Dedifferentiated amniotic fluid mesenchymal stem cell (primary cell): ENCODE results near the gene ADI1.
"Not testable (repeated sequence)": the region's sequence is repeated elsewhere in the genome, so short reads cannot be mapped to it uniquely, and the experiment has no call there.

Experiments
- DNase-seq: peaks from one replicate; pipeline ENCODE4 v3.0.0-alpha.2; 2016; ENCODE audit errors: extremely low spot score

The ADI1 gene

DNA sequence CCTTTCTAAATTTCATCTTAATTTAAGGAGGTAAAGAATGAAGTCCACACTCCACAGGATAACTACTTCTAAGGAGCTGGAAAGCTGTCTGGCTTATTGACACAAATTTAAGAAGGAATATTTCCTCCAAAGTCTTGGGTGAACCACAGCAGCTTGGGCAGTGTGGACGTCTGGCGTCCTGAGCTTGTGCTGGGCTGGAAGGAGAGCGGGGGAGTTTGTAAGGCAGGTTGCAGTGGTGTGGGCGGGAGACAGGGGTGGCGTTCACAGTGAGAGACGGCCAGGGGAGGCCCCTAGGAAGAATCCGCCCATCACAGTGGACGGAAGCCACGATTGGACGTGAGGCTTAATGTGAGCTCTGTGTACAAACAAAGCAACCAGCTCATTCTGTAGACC, 25.7 kb downstream of the ADI1 start:
- no peak for DNase-seq

DNA sequence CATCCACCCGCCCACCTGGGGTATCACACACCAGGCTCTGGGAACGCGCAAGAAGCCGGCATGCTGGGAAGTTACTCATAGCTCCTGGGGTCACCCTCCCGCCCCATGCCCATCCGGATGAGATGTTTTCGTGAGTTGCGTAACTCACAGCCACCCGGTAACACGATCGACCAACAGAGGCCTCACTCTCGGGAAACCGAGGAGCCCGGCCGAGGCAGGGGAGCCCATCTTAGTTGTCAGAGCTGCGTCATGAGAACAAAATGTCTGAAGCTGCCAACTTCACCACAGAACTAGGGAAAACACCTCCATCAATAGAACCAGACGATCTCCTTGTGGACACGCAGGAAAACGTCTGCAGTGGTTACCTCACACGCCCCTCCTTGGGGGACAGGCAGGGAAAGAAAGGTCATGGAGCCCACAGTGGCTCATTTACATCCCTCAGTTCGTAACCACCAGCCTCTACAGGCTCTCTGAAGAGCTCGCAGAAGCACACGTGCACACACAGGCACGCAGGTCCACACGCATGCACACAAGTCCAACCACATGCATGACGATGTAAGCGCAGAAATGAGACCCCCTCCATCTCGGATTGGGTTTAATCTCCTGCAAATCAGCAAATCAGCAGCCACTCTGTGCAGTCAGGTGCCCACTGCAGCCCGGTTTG, 26.2 kb downstream of the ADI1 start:
- DNase-seq: peak; percentile 60

DNA sequence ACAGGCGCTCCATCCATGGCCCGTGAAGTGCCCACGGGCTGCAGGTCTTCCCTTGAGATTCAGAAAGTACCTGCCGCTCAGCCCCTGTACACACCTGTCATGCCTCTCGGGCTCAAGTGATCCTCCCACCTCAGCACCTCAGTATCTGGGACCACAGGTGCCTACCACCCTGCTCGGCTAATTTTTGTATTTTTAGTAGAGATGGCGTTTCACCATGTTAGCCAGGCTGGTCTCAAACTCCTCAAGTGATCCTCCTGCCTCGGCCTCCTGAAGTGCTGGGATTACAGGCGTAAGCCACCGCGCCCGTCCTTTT, 26.9 kb downstream of the ADI1 start:
- not testable (repeated sequence) for DNase-seq

DNA sequence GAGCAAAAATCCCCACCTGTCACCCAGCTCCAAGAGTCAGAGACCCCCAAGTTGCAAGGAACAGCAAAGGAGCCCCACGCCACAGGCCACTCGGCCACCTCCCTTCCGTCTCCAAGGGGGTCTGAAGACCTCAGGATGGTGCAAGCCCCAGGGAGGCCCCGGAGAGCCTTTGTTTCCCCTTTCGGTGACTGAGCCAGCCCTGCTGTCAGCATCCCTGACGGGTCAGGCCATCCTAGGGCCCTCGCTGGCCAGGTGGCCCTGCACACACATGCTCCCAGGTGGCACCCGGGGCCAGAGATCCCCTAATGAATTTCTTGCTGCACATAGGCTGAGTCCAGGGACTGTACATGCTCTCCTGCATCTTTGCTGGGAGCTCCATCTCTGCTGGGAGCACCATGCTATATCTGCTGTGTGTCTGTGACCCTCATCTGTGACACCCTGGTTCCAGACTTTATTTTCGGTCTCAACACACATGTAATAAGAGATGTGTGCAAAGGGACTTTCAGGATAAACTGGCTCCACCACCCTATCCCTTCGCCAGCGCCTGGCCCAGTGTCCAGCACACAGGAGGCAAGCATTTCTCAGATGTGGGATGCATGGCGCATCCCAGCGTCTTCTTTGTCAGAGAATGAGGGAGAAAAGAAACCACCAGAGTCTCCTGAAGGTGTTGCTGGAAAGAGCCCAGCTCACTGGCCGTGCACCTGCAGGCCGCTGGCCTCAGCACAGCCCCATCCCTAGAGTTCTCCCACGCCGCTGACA, 27.4 kb downstream of the ADI1 start:
- DNase-seq: no peak

DNA sequence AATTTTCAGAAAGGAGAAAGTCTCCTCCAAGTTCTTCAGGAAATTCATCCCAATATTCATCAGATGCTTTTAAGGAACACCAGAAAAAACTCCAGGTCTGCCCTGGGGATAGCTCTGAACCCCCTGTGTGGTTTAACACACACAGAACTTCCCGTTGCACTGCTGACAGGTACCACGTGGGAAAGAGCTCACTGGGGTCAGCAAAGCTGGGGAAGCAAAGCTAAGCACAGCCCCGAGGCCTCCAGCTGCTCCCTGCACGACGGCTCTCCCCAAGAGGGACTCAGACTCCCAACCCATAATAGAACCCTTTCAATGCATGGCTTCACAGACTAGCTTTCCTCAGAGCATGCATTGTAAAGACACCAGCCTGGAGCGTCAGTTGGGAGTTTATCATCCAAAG, 28.0 kb downstream of the ADI1 start:
- DNase-seq: no peak

DNA sequence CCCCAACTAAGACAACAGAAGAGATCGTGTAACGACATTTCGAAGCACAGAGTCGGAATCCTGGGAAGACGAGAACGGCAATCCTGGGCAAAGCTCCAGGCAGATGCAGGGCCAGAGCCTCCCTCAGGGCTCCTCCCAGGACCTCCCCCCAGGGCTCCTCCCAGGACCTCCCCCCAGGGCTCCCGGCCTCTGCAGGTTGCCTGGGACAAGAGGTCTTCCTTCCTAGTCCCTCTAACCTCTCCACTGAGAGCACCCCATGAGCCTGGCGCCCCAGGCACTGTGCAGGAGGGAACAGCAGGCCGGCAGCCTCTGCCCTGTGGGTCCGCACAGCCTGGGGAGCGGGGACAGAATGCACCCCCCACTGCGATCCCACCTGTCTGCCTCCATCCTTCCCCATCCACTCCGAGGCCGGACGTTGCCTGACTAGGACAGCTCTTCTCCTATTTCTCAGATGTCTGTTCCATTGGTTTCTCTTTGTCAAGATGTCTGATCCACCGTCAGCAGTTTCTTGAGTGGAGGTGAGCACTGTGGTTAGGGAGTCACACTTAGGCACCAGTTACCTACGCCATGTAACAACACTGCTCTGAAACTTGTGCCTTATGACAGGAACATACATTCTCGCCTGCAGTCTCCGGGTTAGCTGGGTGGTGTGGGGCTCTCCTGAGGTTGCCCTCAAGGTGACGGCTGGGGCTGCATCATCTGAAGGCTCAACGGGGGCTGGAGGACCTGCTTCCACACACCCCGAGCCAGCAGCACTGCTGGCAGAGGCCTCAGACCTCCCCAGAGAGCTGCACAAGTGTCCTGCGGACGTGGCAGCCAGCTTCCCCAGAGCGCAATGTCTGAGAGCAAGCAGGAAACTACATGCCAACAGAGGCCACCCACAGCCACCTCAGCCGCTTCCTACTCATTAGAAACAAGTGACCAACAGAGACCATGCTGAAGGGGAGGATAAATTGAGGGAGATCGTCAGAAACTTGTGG, 28.9 kb downstream of the ADI1 start:
- no peak for DNase-seq

DNA sequence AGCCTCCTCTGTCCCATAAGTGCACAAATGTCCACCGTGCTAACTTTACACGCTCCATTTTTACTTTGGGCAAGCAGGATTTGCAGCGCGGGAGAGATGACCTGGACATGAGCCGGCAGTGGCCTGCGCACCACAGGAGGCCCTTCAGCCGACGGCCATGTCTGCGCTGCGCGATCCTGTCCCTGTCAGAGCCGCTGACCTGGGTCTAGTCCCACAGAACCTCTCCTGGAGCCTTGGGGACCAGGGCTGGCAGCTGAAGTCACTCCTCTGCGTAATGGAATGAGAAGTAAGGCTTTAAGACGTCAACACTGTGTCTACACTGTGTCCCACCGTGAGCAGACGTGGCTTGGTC, 29.6 kb downstream of the ADI1 start:
- no peak for DNase-seq

DNA sequence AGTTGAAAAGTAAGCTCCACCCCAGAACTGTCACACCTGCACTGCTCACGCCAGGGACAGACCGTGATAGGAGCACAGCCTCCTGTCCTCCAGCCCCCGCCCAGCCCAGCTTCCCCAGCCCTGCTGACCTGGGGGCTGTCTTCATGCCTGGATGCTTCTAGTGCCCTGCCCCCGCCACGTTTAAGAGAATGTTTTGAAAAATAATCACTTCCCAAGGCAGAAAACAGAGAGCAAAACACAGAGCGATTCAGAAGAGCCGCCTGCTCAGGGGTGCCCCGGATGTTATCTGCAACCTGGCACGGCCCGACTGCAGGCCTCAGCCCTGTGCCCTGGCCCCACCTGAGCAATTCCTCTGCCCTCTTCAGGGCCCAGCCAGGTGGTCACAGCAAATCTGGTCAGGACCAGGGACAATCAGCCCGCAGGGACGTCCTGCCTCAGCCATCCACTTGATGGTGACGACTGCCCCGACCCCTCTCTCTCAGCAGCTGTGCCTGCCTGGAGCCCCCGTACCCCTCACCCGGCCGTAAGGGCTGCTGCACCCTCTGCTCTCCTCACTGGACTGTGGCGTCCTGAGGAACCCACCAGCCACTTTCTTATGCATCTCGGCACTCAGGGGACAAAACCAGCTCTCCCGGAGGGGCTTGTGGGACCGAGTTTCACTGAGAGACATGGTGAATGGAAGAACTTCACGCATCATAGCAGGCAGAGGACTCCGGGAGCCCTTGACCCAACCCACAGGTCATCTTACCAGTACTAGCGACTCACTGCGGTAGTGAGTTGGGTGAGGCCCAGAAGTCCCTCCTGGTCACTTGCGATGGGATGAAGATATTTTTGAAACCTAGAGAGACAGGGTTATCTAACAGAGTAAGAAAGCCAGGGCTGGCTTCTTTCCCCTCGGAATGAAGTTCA, 30.2 kb downstream of the ADI1 start:
- DNase-seq: no peak

DNA sequence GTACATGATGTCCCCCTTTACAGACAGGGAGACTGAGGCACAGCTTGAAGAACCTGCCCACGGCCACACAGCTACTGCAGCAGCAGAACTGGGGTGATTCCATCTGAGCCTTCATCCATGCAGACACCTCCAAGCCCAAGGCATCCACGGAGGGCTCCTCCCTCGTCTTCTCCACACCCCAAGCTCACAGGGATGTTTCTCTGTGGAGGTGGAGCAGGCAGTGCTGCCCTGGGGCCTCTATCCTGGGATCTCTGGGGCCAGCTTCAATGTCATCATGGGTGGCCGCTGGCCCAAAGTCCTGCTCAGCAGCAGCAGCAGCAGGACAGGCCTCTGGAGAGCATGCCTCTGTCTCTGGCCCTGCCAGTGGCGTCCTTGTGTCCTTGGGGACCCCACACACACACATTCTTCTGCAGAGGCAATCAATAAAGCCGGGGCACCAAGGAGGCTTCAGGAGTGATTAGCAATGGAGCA, 31.2 kb downstream of the ADI1 start:
- no peak for DNase-seq

DNA sequence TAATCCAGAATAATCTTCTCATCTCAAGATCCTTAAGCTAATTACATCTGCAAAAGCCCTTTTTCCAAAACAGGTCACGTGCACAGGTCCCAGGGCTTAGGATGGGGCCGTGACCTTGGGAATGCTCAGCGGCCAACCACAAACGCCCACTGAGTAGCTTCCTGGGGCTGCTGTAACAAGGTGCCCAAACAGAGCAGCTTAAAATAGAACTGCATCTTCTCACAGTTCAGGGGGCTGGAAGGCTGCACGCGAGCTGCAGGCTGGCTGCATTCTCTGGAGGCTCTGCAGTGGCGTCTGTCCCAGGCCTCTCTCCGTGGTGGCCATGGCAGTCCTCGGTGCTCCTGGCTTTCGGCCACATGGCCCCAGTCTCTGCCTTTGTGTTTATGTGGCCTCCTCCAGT, 31.9 kb downstream of the ADI1 start:
- DNase-seq: no peak

DNA sequence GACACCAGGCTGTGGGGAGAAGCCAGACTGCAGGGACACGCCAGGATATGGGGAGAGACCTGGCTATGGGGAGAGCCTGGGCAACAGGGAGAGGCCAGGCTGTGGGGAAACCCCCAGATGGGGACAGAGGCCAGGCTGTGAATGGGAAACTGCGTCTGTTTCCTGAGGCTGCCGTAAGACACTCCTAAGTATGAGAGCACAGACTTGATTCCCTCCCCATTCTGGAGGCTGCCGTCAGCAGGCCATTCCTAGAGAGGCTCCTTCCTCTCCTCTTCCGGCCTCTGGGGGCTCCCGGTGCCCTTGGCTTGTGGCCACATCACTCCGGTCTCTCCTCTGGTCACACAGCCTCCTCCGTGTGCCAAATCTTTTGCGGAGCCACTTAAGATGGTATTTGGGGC, 32.3 kb downstream of the ADI1 start:
- no peak for DNase-seq

DNA sequence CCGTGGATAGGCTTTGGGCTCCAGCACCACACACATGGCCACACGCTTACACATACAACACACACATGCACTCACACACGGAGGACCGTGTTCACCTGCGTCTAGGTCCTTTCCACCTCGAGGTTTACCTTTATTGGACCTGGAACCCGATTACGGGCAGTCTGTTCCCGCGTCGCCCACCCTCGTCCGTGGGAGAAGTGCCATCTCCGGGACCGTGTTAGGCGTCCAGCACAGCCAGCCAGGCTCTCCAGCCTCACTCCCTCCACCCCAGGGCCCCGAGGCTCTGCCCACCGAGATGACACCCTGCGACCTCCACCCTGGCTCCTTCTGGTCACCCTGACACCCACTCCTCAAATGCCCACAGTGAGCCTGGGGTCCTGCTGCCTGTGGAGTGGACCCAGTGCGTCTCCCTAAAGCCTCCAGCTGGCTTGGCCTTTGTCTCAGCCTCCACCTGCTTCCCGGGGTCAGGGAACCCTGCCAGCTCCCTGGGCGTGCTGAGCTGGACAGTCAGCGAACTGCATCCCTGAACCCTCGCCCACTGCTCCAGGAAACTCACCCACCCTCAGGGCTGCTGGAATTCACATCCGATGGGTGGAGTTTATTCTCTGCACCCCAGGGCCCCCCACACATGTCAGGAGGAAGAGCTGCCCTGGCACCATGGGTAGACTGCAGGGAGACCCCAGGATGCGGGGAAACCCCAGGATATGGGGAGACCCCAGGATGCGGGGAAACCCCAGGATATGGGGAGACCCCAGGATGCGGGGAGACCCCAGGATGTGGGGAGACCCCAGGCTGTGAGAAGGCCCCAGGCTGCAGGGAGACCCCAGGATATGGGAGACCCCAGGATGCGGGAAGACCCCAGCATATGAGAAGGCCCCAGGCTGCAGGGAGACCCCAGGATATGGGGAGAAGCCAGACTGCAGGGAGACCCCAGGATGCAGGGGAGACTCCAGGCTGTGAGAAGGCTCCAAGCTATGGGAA, 33.0 kb downstream of the ADI1 start:
- no peak for DNase-seq

DNA sequence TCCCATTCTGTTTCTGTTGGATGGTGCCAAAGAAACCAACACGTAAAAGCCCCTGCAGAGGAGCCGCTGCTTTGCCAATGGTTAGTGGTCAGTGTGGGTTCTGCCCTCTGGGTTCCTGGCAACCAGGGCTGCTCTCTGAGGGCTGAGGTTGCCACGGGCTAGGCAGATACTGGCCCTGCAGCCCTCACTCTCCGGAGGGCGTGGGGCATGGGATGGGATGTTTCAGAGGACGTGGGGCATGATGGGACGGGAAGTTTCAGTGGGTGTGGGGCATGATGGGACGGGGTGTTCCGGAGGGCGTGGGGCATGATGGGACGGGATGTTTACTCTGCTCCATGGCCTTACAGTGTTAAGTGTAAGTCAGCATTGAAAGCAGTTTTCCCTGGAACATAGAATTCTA, 34.2 kb downstream of the ADI1 start:
- no peak for DNase-seq

DNA sequence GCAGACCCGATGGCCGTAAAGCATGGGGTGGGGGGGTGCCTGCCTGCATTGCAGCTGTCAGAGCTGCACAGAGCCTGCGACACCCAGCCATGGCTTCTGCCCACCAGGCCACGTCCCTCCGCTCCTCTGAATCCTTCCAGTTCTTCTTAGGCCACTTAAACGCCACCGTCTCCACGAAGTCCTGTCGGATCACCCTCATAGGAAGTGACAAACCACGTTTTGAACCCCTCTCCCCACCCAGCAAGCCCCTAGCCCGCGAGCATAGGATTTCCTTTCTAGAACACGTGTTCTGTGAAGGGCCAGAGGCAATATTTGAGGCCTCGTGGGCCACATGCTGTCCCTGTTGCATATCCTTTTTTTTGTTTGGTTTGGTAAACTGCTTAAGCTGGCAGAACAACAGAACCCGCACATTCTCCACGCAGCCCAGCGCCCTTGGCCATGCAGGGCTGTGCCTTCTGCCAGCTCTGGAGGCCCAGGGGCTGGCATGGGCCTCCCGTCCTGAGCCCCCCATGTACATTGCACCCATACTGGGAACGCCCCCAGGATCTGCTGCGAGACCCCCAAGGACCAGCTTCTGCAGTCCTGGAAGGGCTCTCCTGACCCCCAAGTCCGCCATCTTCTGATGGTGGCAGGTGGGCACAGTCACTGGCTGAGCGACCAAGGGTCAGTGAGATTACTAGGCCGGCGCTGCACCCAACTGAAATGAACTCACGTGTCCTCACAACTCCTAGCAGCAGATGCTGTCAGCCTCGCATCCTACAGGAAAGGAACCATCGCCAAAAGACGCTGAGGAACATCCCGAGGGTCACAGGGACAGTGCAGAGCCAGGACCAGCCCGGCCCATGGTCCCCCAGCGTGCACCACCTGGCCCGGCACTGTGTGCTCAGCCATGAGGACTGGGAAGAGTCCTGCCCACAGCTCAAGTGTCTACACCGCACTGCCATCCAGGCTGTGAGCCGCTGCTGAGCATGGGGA, 35.1 kb downstream of the ADI1 start:
- DNase-seq: no peak

DNA sequence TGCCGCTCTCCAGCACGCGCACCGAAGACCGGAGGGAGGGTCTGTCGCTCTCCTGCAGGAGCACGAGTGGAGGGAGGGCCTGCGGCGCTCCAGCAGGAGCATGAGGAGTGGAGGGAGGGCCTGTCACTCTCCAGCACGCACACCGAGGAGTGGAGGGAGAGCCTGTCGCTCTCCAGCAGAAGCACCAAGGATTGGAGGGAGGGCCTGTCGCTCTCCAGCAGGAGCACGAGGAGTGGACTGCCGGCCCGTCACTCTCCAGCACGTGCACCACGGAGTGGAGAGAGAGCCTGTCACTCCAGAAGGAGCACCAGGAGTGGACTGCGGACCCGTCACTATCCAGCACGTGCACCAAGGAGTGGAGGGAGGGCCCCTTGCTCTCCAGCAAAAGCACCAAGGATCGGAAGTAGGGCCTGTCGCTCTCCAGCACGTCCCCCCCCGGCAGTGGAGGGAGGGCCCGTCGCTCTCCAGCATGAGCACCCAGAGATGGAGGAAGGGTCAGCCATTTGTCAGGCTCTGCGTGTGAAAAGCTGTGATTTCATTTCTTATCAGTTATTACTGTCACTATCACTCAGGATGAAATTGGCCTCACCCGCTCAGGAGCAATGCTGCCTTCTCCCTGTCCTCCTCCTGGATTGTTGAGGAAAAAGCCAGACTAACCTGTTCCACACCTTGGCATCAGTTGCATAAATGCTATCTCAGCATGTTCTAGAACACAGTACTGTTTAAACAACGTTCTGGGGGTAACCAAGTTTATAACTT, 35.9 kb downstream of the ADI1 start:
- DNase-seq: no peak

DNA sequence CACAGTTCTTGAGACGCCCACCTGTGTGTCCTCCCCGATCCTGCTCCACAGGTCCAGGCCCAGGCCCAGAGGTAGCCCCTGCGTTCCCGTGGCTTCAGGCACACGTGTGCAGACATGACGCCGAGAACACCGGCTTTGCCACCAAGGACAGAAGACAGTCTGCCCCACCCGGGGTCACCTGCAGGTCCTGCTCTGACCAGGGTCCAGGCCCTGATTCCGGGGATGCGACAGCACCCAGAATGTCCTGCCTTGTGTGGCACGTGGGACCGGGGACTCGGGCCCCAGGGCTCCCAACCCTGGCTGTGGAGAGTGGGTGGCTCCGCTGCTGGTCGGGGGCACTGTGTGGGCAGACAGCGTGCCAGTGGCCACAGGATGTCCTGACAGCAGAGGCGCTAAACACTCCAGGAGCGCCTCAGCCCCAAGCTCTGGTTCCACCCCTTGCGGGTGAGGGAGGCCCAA, 36.9 kb downstream of the ADI1 start:
- DNase-seq: no peak

DNA sequence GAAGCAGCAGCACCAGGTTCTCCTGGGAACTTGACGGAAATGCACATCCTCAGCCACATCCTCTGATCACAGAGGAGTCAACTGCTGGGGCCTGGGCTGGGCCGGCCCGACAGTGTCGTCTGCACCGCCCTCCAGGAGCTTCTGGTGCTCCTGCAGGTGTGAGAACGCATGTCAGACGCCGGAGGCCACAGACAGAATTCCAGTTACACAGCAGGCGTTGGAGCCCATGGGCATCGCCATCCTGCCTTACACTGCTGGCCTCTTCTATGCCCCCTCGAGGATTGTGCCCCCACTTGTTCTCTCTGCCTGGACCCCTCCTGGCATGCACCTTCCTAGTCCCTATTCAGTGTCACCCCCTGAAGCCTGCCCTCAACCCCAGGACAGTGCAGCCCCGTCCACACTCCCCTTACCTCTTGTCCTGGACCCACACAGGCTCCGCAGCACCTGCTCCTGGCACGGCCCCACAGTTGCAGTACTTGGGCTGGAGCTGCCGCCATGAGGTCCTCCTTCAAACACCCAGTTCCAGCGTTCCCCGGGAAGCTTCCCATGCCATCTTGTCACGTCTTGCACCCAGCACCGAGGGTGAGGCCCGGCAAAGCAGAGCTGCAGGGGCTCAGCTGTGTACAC, 37.5 kb downstream of the ADI1 start:
- no peak for DNase-seq

DNA sequence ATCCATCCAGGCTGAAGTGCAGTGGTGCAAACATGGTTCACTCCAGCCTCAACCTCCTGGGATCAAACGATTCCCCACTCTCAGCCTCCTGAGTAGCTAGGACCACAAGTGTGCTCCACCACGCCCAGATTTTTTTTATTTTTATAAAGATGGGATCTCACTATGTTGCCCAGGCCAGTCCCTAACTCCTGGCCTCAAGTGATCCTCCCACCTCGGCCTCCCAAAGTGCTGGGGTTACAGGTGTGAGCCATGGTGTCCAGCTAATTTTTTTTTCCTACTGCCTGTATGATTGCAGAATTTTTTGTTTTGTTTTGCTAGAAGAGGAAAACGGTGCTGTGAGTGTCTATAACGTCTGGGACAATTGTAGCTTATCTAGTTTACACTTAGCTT, 38.3 kb downstream of the ADI1 start:
- DNase-seq: no peak
